Lower leg skin (tissue), 4 donors: ENCODE data around the gene MT1X. TPM values are rescaled to one million over a fixed set of nuclear protein-coding genes. Genes with fewer than 3 reads are reported as not detected.

Experiments
- DNase-seq, 2 donors: peaks; one replicate each; pipeline ENCODE4 v3.0.0-alpha.2; 2019; ENCODE audit warnings: low spot score in 2 of 2
- H3K4me3 ChIP-seq: fragments of 200-600 bp; sonication (generic); 2 replicates; pipeline ENCODE4 v1.5.1; 2017; ENCODE audit warnings: mild to moderate bottlenecking, low read depth; ENCODE audit not compliant: poor library complexity, severe bottlenecking
- POLR2A ChIP-seq, 2 donors: fragments of 450-650 bp; IDR thresholded peaks; one replicate each; pipeline ENCODE4 v1.6.1; 2016 to 2017; ENCODE audit warnings: antibody characterized with exemption in 2 of 2, mild to moderate bottlenecking in 1 of 2, moderate library complexity in 1 of 2
- WGBS, 2 donors: methylation state at CpG; one replicate each; pipeline ENCODE4 v1.1.5; 2018; 5-methylcytosine and 5-hydroxymethylcytosine counted together
- intact Hi-C: fragments of 100-400 bp; cut with DNase I; formaldehyde crosslinking; loops from one replicate; pipeline ENCODE4 v1.15.0; 2023; ENCODE audit warnings: low total_unique reads
- total RNA-seq, 4 donors: library from RNA; depleted of rRNA; stranded (reverse); fragments of >200 nt; gene quantifications; one replicate each; pipeline ENCODE4 v1.1.0, GENCODE V29; 2016
- TF ChIP-seq, protein P1 (sequence below), 3 donors: fragments of 450-650 bp; IDR thresholded peaks; one replicate each; pipeline ENCODE4 v1.5.1; 2016; ENCODE audit warnings: antibody characterized with exemption in 3 of 3, mild to moderate bottlenecking in 3 of 3, moderate library complexity in 2 of 3

MT1X gene
- total RNA-seq, 4 donors from 2014 or later = 1,041 to 3,584 (median 2,610) TPM

GRCh38 chr16:56649271-56649670 lies 33.0 kb upstream of the MT1X start:
- WGBS, 2 donors = 87 to 96% methylated on average over 2 of the region's 2 CpGs
- no peak for DNase-seq
- intact Hi-C loops = no loop called here
- H3K4me3 ChIP-seq = no peak overlapping the region
- TF ChIP-seq POLR2A (IDR thresholded peaks at IDR 0.05) = no peak
- TF ChIP-seq, protein P1, sequence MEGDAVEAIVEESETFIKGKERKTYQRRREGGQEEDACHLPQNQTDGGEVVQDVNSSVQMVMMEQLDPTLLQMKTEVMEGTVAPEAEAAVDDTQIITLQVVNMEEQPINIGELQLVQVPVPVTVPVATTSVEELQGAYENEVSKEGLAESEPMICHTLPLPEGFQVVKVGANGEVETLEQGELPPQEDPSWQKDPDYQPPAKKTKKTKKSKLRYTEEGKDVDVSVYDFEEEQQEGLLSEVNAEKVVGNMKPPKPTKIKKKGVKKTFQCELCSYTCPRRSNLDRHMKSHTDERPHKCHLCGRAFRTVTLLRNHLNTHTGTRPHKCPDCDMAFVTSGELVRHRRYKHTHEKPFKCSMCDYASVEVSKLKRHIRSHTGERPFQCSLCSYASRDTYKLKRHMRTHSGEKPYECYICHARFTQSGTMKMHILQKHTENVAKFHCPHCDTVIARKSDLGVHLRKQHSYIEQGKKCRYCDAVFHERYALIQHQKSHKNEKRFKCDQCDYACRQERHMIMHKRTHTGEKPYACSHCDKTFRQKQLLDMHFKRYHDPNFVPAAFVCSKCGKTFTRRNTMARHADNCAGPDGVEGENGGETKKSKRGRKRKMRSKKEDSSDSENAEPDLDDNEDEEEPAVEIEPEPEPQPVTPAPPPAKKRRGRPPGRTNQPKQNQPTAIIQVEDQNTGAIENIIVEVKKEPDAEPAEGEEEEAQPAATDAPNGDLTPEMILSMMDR (IDR thresholded peaks at IDR 0.05) = no peak

DNA sequence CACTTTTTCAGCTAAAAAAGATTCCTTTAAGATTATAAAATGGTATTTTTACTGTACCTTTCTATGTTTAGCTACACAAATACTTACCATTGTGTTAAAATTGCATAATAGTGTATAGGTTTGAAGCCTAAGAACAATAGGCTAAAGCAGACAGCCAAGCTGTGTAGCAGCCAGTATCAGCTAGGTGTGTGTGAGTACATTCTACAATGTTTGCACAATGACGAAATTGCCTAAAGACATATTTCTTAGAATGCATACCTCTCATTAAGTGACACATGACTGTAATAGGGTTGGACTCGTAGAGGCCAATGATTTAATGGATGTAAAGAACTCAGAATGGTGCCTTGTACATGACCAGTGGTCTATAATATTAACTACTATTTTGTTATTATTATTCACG lies 32.5 kb upstream of the MT1X start:
- 61 to 72% methylated on average over 3 of the region's 3 CpGs for WGBS, 2 donors
- H3K4me3 ChIP-seq = no peak overlapping the region
- intact Hi-C loops = no loop called here
- no peak for TF ChIP-seq POLR2A (IDR thresholded peaks at IDR 0.05)
- DNase-seq = no peak

DNA sequence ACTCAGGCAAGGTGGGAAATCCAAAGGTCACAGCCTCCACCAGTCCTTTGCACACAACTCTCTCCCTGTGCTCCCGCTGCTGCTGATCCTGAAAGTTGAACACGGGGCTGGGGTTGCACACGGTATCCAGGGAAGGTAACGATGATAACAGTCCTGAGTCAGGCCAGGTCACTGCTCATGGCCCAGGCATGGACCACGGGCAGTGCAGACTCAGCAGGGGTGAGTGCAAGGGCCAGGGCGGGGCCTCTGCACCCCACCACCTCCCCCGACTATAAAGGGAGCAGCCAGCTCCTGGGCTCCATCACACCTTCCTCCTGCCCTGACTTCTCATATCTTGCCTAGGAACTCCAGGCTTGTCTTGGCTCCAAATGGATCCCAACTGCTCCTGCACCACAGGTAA lies 30.7 kb upstream of the MT1X start, which contains the start of gene MT1B:
TSS of gene MT1B (plus strand) at position 301 of the 400 bp plus-strand sequence. CDS start at position 369, 68 bp downstream.
- intact Hi-C loops = no loop called here
- H3K4me3 ChIP-seq = no peak within 1 kb of the TSS
- DNase-seq = no peak
- 76 to 77% methylated on average over 7 of the region's 7 CpGs for WGBS, 2 donors
- TF ChIP-seq, protein P1 (IDR thresholded peaks at IDR 0.05) = no peak
- TF ChIP-seq POLR2A (IDR thresholded peaks at IDR 0.05) = no peak

GRCh38 chr16:56652600-56652999 lies 29.7 kb upstream of the MT1X start:
- no peak for DNase-seq
- 23 to 44% methylated on average over 1 of the region's 1 CpG for WGBS, 2 donors
- intact Hi-C loops = no loop called here
- H3K4me3 ChIP-seq = no peak overlapping the region
- TF ChIP-seq, protein P1 (IDR thresholded peaks at IDR 0.05) = no peak
- no peak for TF ChIP-seq POLR2A (IDR thresholded peaks at IDR 0.05)

DNA sequence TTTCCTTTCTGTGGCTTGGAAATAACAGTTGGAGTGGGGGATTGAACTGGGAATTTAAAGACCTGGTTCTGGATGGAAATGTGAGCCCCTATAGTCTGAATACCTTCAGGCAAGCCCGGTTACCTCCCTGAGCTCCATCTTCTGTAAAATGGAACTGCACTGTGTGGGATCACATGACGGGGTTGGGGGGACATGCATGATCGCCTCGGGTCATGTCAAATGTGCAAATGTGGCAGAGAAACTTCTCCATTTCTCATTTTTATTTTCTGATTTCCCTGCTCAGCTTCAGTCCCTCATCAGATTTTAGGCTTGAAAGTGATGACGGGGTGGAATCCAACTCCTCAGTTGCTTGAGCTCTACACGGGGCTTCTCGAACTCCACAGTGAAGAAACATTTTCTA lies 29.1 kb upstream of the MT1X start:
- TF ChIP-seq, protein P1 (IDR thresholded peaks at IDR 0.05) = no peak
- intact Hi-C loops = no loop called here
- DNase-seq = no peak
- whole genome bisulfite sequencing, 2 donors = 79 to 84% methylated on average over 7 of the region's 7 CpGs
- no peak overlapping the region for H3K4me3 ChIP-seq

GRCh38 chr16:56657555-56658326 lies 24.5 kb upstream of the MT1X start, which contains the start of gene MT1F:
Gene MT1F, plus strand, starts transcription at chr16:56657959. Its CDS starts 100 bp downstream, at chr16:56658059.
- 2 to 3% methylated on average over 18 to 45 of the region's 46 CpGs for WGBS, 2 donors
- TF ChIP-seq, protein P1 (IDR thresholded peaks at IDR 0.05) = no peak
- TF ChIP-seq POLR2A (IDR thresholded peaks at IDR 0.05) = no peak
- intact Hi-C loops = no loop called here
- peak; percentile 87 to 97 for DNase-seq
- peak within 1 kb of the TSS; percentile 13 for H3K4me3 ChIP-seq
